GM21576 (cell line): ENCODE results near the gene PDCD2.
"Not testable (repeated sequence)": the region's sequence is repeated elsewhere in the genome, so short reads cannot be mapped to it uniquely, and the experiment has no call there.

Experiments
- ATAC-seq: cut with Tn5 transposase; IDR thresholded peaks from one replicate; pipeline ENCODE4 v1.9.1; 2021; ENCODE audit warnings: mild to moderate bottlenecking, moderate library complexity; ENCODE audit not compliant: unreplicated experiment

The PDCD2 gene

GRCh38 chr6:170584181-170584953 lies at the start of gene PDCD2:
PDCD2 (minus strand) TSS chr6:170584637; CDS start chr6:170584581, 56 bp downstream.
- ATAC-seq: peak; percentile 99

GRCh38 chr6:170616020-170616554 lies 31.6 kb upstream of the PDCD2 start:
- ATAC-seq: not testable (repeated sequence)

- peak; percentile 81 for ATAC-seq
These were observed 27.9 kb upstream of the PDCD2 start for GRCh38 chr6:170612256-170612804.

GRCh38 chr6:170609225-170609624 lies 24.8 kb upstream of the PDCD2 start:
- not testable (repeated sequence) for ATAC-seq

GRCh38 chr6:170605574-170606259 lies 21.3 kb upstream of the PDCD2 start:
- ATAC-seq: no peak

- ATAC-seq: no peak
These were observed 12.8 kb upstream of the PDCD2 start for GRCh38 chr6:170597278-170597677.

- no peak for ATAC-seq
These were observed 12.0 kb upstream of the PDCD2 start for GRCh38 chr6:170596426-170596825.

- ATAC-seq: no peak
These were observed 6.3 kb upstream of the PDCD2 start for GRCh38 chr6:170590725-170591124.

GRCh38 chr6:170584954-170585498 lies 589 bp upstream of the PDCD2 start:
- peak; percentile 28 for ATAC-seq

GRCh38 chr6:170583756-170584180 lies 669 bp downstream of the PDCD2 start:
- no peak for ATAC-seq

GRCh38 chr6:170578909-170579308 lies 5.5 kb downstream of the PDCD2 start:
- no peak for ATAC-seq

- ATAC-seq: no peak
These were observed 9.2 kb downstream of the PDCD2 start for GRCh38 chr6:170575250-170575649.

GRCh38 chr6:170572704-170573466 lies 11.6 kb downstream of the PDCD2 start:
- no peak for ATAC-seq

GRCh38 chr6:170564936-170565530 lies 19.4 kb downstream of the PDCD2 start:
- no peak for ATAC-seq

- ATAC-seq: no peak
These were observed 22.9 kb downstream of the PDCD2 start for GRCh38 chr6:170561555-170561954.

- no peak for ATAC-seq
These were observed 29.1 kb downstream of the PDCD2 start for GRCh38 chr6:170555305-170555704.

- no peak for ATAC-seq
These were observed 29.7 kb downstream of the PDCD2 start for GRCh38 chr6:170554796-170555137.

GRCh38 chr6:170554013-170554795 lies 30.2 kb downstream of the PDCD2 start, which contains the start of gene TBP:
TBP (plus strand) TSS chr6:170554369; CDS start chr6:170557030, 2,661 bp downstream.
- ATAC-seq: peak; percentile 94

GRCh38 chr6:170553534-170554012 lies 30.9 kb downstream of the PDCD2 start:
- ATAC-seq: peak; percentile 31
